HCT116 (cell line): ENCODE data around the gene LY6G6C. TPM values are rescaled to one million over a fixed set of nuclear protein-coding genes. Genes with fewer than 3 reads are reported as not detected.

Source experiments
- ATAC-seq: fragments of 200-7000 bp; cut with Tn5 transposase; 2 replicates; pipeline ENCODE4 v1.9.1; 2020; ENCODE audit warnings: mild to moderate bottlenecking, moderate library complexity
- BruUV-seq: library from RNA; stranded (reverse); fragments of 400-500 nt; replicated peaks from 2 replicates; lab custom pipeline; 2021; lab: Mats Ljungman, UMichigan
- CTCF ChIA-PET: fragments of 300-600 bp; sonication (Branson Sonifier 250); formaldehyde crosslinking; loops from one replicate; lab custom pipeline; 2021; ENCODE audit warnings: antibody characterized with exemption; lab: Charles Lee
- POLR2A ChIA-PET: fragments of 300-600, 350-600 bp; sonication (Branson Sonifier 250); formaldehyde crosslinking; loops from one replicate; lab custom pipeline; 2021; ENCODE audit warnings: antibody characterized with exemption; lab: Charles Lee
- RAD21 ChIA-PET, 2 experiments: fragments of 300-600 bp; sonication (Branson Sonifier 250); formaldehyde crosslinking; loops; one replicate each; lab custom pipeline; 2023; ENCODE audit warnings: low total read pairs in 2 of 2; ENCODE audit not compliant: uncharacterized antibody in 2 of 2, unreplicated experiment in 2 of 2, low non-redundant PET in 1 of 2; lab: Charles Lee
- DNase-seq: peaks from one replicate; pipeline ENCODE4 v3.0.0-alpha.2; 2010; ENCODE audit warnings: low read depth, low spot score
- H2AFZ ChIP-seq: fragments of 200-600 bp; shearing (Covaris generic), sonication (generic); 2 replicates; pipeline ENCODE4 v1.6.1; 2017; ENCODE audit warnings: low read depth, mixed run types, mixed read lengths, antibody characterized with exemption, low read length; ENCODE audit not compliant: poor library complexity, severe bottlenecking
- H3K27ac ChIP-seq: 2 replicates; pipeline ENCODE4 v1.5.1; 2012; ENCODE audit warnings: low read depth, low read length
- H3K27me3 ChIP-seq: fragments of 200-600 bp; sonication (generic); 2 replicates; pipeline ENCODE4 v1.6.1; 2016; ENCODE audit warnings: mixed run types, low read length, mixed read lengths; ENCODE audit not compliant: insufficient read depth
- H3K36me3 ChIP-seq, 2 experiments: fragments of 200-500 bp in 1 of 2; fragments of 200-600 bp in 1 of 2; sonication (Bioruptor generic) in 1 of 2; sonication (generic) in 1 of 2; 2 replicates each; pipeline versions ENCODE4 v1.5.1 to v1.6.1; 2014 to 2016; ENCODE audit warnings: low read length in 2 of 2, inconsistent platforms in 1 of 2, mixed read lengths in 1 of 2, mixed run types in 1 of 2; ENCODE audit not compliant: insufficient read depth in 2 of 2, control insufficient read depth in 1 of 2
- H3K4me1 ChIP-seq, 2 experiments: fragments of 200-600 bp in 1 of 2; sonication (generic) in 1 of 2; 2 replicates each; pipeline versions ENCODE4 v1.5.1 to v1.6.1; 2012 to 2017; ENCODE audit warnings: low read length in 2 of 2, inconsistent platforms in 1 of 2, mild to moderate bottlenecking in 1 of 2, mixed read lengths in 1 of 2, mixed run types in 1 of 2, moderate library complexity in 1 of 2; ENCODE audit not compliant: insufficient read depth in 2 of 2, control insufficient read depth in 1 of 2
- H3K4me2 ChIP-seq: fragments of 200-600 bp; sonication (generic); 2 replicates; pipeline ENCODE4 v1.6.1; 2017; ENCODE audit warnings: mixed run types, low read length, mixed read lengths
- H3K4me3 ChIP-seq, 2 experiments: fragments of 200-600 bp in 1 of 2; sonication (generic) in 1 of 2; replicated peaks in 1 of 2; 2 replicates each; pipeline ENCODE4 v1.5.1; 2011 to 2016; ENCODE audit warnings: low read length in 2 of 2, control low read depth in 1 of 2, low read depth in 1 of 2, mild to moderate bottlenecking in 1 of 2, mixed read lengths in 1 of 2, mixed run types in 1 of 2
- H3K79me2 ChIP-seq: fragments of 200-600 bp; sonication (generic); 2 replicates; pipeline ENCODE4 v1.6.1; 2017; ENCODE audit warnings: mild to moderate bottlenecking, mixed run types, low read length, moderate library complexity, mixed read lengths; ENCODE audit not compliant: insufficient read depth
- H3K9ac ChIP-seq: fragments of 200-600 bp; sonication (generic); 2 replicates; pipeline ENCODE4 v1.6.1; 2016; ENCODE audit warnings: low read length, mixed read lengths
- H3K9me2 ChIP-seq: fragments of 200-600 bp; sonication (generic), shearing (Covaris generic); 2 replicates; pipeline ENCODE4 v1.6.1; 2017; ENCODE audit warnings: mixed run types, mild to moderate bottlenecking, moderate library complexity; ENCODE audit not compliant: insufficient read depth
- H3K9me3 ChIP-seq, 2 experiments: fragments of 200-500 bp in 1 of 2; fragments of 200-600 bp in 1 of 2; sonication (Bioruptor generic) in 1 of 2; sonication (generic) in 1 of 2; 2 replicates each; pipeline ENCODE4 v1.6.1; 2014 to 2017; ENCODE audit warnings: low read length in 2 of 2, mixed read lengths in 2 of 2, inconsistent platforms in 1 of 2, low read depth in 1 of 2, mild to moderate bottlenecking in 1 of 2, mixed run types in 1 of 2, moderate library complexity in 1 of 2; ENCODE audit not compliant: control insufficient read depth in 1 of 2, insufficient read depth in 1 of 2
- H4K20me1 ChIP-seq: fragments of 200-600 bp; sonication (generic), shearing (Covaris generic); 2 replicates; pipeline ENCODE4 v1.6.1; 2017; ENCODE audit warnings: mixed run types, mild to moderate bottlenecking, moderate library complexity; ENCODE audit not compliant: insufficient read depth
- EGR1 ChIP-seq: IDR thresholded peaks from 2 replicates; pipeline ENCODE4 v1.6.1; 2012; ENCODE audit warnings: low read depth
- RAD21 ChIP-seq: IDR thresholded peaks from 2 replicates; pipeline ENCODE4 v1.6.1; 2012; ENCODE audit warnings: low read depth, mild to moderate bottlenecking
- REST ChIP-seq: IDR thresholded peaks from 2 replicates; pipeline ENCODE4 v1.6.1; 2012; ENCODE audit warnings: low read depth
- intact Hi-C: fragments of 100-400 bp; cut with micrococcal nuclease; formaldehyde crosslinking; loops from 2 replicates; pipeline ENCODE4 v1.10.0; 2022
- total RNA-seq: library from RNA; stranded (reverse); gene quantifications from one replicate; pipeline ENCODE4 v1.2.1, GENCODE V29; 2021; ENCODE audit not compliant: unreplicated experiment

LY6G6C gene
- total RNA-seq, 1 experiment from 2014 or later = 0.54 TPM

- TF ChIP-seq REST = no peak
These were observed 42.7 kb upstream of the LY6G6C start (continued) for GRCh38 chr6:31764198-31764597.

GRCh38 chr6:31763619-31763940, 42.0 kb upstream of the LY6G6C start:
- no peaks in the 10 kb centered on the region for H3K9me2 ChIP-seq
- H3K9ac ChIP-seq = no peak overlapping the region
- peak overlapping the region; percentile 39 for H3K4me2 ChIP-seq
- peaks cover 7 to 18% of the 10 kb centered on the region in 2 experiments; a peak in 3 of 4 replicates for H3K4me1 ChIP-seq
- H2AFZ ChIP-seq = no peak overlapping the region
- intact Hi-C loops = no loop called here
- no peaks in the 10 kb centered on the region for H4K20me1 ChIP-seq
- H3K4me3 ChIP-seq = no peak overlapping the region
- H3K27me3 ChIP-seq = no peaks in the 10 kb centered on the region
- H3K9me3 ChIP-seq = no peaks in the 10 kb centered on the region
- ChIA-PET RAD21 (no interaction called here), POLR2A (no interaction called here), CTCF (no interaction called here)
- no peak for DNase-seq
- H3K36me3 ChIP-seq = peaks cover 3 to 27% of the 10 kb centered on the region in 2 experiments; a peak in 2 of 4 replicates
- H3K79me2 ChIP-seq = no peaks in the 10 kb centered on the region
- BruUV-seq = no TSS peak
- peak; percentile 25; the same call in 1 of the 2 replicates for TF ChIP-seq RAD21
- no peak for TF ChIP-seq EGR1
- ATAC-seq = peak; percentile 72
- H3K27ac ChIP-seq = peak overlapping the region; percentile 1; the same call in 1 of the 2 replicates
